ENCODE results near the gene ROBO4. TPM values are rescaled to one million over a fixed set of nuclear protein-coding genes. Genes with fewer than 3 reads are reported as not detected.

Gene ROBO4
- total and polyA plus RNA-seq, 5 donors: 11.7 to 17.4 (median 16.1) TPM

DNA sequence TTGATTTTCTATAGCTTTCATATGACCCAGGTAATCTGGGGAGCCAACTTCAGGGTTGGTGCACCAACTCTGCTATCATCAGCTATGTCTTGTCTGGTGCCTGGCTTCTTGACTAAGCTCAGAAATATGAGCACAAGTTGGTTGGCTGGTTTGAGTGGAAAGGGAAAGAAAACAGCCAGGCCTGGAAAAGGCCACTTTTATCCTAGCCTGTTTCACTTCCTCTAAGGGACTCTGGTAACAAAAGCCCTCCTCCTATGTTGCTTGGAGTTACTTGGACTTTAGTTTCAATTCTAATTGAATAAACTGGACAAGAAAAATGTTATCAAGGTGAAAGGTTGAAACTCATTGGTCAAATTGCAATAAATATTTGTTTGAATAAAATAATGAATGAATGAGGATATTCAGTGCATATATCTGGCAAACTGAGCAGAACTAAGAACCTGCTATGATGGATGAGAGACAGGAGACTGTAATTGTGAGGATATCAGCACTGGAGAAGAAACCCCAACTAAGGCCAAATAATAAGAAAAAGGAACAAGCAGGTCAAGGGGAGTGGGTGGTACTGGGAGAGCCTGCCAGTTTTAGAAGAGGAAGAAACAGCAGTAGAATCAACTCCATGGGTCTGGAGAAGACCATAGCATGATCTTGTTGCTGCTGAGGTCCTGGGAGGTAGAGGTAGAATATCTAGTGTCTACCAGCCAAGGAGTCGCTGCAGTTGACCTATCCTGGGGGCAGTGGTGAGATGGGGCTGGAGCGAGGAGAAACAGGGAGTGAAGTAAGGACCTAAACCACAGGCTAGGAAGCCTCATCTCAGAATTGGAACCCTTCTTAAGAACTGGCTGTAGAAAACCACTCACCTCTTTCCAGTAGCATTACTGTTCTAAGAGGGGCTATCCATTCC, 8.2 kb downstream of the ROBO4 start:
- whole genome bisulfite sequencing: 86% methylated on average over 2 of the region's 2 CpGs
- Histone ChIP-seq H3K27ac (ENCODE audit: low read length) (no peak overlapping the region), H3K4me3 (ENCODE audit: low read length) (no peak overlapping the region), H3K4me1 (ENCODE audit: control insufficient read depth, insufficient read depth, low read length) (peaks cover 8% of the 10 kb centered on the region), H3K9me3 (ENCODE audit: control insufficient read depth, low read length) (no peaks in the 10 kb centered on the region), H3K27me3 (ENCODE audit: control insufficient read depth, insufficient read depth) (no peaks in the 10 kb centered on the region)
- intact Hi-C loops (cut with DNase I): no loop called here
- DNase-seq (no peak), ATAC-seq (no peak)

DNA sequence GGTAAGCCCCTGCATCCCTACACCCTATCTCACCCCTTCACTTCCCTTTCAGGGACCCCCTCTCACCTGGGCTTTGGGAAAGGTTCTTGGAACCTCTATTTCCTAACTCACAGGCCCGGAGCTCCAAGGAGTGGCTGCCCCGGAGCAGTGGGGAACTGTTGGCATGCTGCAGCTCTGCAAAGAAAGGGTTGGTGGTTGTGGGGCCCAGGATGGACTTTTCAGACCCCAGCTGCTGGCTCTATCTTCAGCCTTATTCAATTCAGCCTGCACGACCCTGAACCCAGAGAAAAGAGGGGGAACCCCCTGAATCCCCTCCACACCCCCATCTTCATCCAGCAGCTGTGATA, 10.0 kb downstream of the ROBO4 start:
- no peak overlapping the region for H3K4me3 ChIP-seq (ENCODE audit: low read length)
- H3K27ac ChIP-seq (ENCODE audit: low read length): no peak overlapping the region
- WGBS: 67% methylated on average over 3 of the region's 3 CpGs
- intact Hi-C loops (cut with DNase I): no loop called here
- DNase-seq (no peak), ATAC-seq (no peak)
- no peaks in the 10 kb centered on the region for H3K9me3 ChIP-seq (ENCODE audit: control insufficient read depth, low read length)
- peaks cover 8% of the 10 kb centered on the region for H3K4me1 ChIP-seq (ENCODE audit: control insufficient read depth, insufficient read depth, low read length)
- H3K27me3 ChIP-seq (ENCODE audit: control insufficient read depth, insufficient read depth): no peaks in the 10 kb centered on the region

DNA sequence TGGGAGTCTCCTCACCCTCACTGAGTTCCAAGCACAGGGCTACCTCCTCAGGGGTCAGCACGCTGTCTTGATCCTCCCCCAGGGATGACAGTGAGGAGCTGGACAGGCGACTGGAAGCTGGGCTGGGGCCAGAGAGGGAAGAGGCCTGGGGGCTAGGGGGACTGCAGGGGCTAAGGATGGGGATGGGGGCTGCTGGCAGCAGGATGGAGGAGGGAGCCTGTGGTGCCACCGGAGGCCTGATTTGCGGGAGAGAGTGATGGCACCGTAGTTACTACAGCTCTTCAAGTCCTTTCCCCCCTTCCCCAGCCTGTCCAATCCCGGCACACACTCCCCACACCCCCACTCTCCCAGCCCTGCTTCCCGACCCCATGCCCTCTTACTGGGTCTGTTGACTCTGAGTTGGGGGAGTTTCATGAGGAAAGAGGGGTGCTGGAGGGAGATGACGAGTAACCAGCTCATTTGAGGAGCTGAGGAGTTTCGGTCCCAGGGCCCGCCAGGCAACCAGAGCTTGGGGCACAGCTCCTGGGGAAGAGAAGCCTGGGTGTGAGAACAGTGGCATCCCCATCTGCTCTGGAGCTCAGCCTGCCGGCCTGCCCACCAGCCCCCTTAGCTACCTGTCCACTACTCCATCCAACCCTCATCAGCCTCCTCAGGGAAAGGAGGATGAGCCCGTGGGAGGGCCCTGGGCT, 10.5 kb downstream of the ROBO4 start:
- peaks cover 8% of the 10 kb centered on the region for H3K4me1 ChIP-seq (ENCODE audit: control insufficient read depth, insufficient read depth, low read length)
- no peak overlapping the region for H3K27ac ChIP-seq (ENCODE audit: low read length)
- H3K4me3 ChIP-seq (ENCODE audit: low read length): no peak overlapping the region
- WGBS: 83% methylated on average over 12 of the region's 12 CpGs
- ATAC-seq: no peak
- intact Hi-C loops (cut with DNase I): no loop called here
- peak in 2 of 3 donors; percentile 26 to 57 for DNase-seq
- H3K9me3 ChIP-seq (ENCODE audit: control insufficient read depth, low read length): no peaks in the 10 kb centered on the region
- no peaks in the 10 kb centered on the region for H3K27me3 ChIP-seq (ENCODE audit: control insufficient read depth, insufficient read depth)

DNA sequence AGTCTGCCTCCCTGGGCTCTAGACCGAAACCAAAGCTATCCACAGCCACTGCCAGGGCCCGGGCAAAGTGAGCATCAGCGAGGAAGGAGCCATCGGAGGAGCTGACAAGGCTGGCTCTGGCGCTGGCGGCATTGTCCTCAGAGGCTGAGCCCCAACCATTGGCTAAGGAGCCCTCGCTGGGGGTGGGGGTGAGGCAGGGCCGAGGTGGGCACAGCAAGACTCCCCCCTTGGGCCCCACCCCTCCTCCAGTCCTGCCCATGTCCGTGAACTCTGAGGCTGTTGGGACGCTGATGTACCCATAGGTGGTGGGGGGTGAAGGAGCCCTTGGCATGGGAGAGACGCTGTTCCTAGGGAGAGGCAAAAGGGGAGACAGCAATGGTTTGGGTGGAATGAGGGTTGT, 11.2 kb downstream of the ROBO4 start:
- 87% methylated on average over 11 of the region's 11 CpGs for WGBS
- Histone ChIP-seq H3K27me3 (ENCODE audit: control insufficient read depth, insufficient read depth) (no peaks in the 10 kb centered on the region), H3K27ac (ENCODE audit: low read length) (no peak overlapping the region), H3K9me3 (ENCODE audit: control insufficient read depth, low read length) (no peaks in the 10 kb centered on the region), H3K4me3 (ENCODE audit: low read length) (no peak overlapping the region), H3K4me1 (ENCODE audit: control insufficient read depth, insufficient read depth, low read length) (peaks cover 6% of the 10 kb centered on the region)
- no peak for ATAC-seq
- DNase-seq: peak in 2 of 3 donors; percentile 33 to 55
- intact Hi-C loops (cut with DNase I): no loop called here

DNA sequence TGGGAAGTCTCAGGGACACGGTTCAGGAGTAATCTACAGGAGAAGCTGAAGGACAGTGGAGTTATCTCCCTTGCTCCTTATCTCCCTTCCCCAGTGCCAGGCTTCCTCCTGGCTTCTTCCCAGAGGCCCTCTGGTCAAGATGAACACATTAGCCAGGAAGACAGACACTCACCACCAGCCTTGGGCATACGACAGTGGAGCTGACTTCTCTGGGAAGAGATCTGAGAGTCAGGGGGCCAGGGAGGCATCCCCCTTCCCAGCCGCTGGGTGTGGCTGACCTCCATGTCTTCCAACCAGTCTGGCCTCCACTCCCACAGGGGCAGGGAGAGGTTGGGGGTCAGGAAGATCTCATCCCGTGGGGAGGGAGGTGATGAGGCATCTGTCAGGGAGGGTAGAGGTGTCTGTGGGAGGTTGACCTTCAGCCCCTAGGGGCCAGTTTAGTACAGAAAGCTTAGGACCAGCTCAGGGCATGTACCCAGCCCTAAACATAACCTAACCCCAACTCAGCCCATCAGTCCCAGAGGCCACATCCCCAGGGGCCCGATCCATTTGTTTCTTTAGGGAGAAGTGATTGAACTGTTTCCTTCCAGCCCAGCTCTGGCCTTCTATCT, 12.7 kb downstream of the ROBO4 start:
- DNase-seq: peak in 1 of 3 donors; percentile 35
- no peak for ATAC-seq
- Histone ChIP-seq H3K27ac (ENCODE audit: low read length) (peak overlapping the region; percentile 15), H3K4me3 (ENCODE audit: low read length) (no peak overlapping the region), H3K27me3 (ENCODE audit: control insufficient read depth, insufficient read depth) (no peaks in the 10 kb centered on the region), H3K4me1 (ENCODE audit: control insufficient read depth, insufficient read depth, low read length) (no peaks in the 10 kb centered on the region), H3K9me3 (ENCODE audit: control insufficient read depth, low read length) (no peaks in the 10 kb centered on the region)
- intact Hi-C loops (cut with DNase I): no loop called here
- WGBS: 54% methylated on average over 5 of the region's 5 CpGs

DNA sequence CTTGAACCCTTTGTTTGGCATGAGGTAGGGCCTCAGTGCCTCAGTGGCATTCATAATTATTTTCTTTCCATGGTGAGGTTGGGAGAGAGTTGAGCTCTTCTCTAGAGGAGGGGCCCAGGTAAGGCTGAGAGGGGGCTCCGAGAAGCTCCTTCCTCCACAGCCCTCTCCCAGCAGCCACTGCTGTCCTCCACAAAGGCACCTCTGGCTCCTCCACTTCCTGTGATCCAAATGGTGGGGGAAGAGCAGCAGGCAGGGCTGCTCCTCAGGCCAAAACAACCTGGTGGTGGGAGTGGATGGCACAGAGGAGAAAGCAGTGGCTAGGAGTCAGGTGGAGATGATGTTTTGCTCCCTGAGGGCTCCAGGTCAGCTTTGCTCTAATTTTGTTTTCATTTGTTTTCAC, 13.3 kb downstream of the ROBO4 start:
- DNase-seq: peak in 1 of 3 donors; percentile 22
- no peaks in the 10 kb centered on the region for H3K4me1 ChIP-seq (ENCODE audit: control insufficient read depth, insufficient read depth, low read length)

DNA sequence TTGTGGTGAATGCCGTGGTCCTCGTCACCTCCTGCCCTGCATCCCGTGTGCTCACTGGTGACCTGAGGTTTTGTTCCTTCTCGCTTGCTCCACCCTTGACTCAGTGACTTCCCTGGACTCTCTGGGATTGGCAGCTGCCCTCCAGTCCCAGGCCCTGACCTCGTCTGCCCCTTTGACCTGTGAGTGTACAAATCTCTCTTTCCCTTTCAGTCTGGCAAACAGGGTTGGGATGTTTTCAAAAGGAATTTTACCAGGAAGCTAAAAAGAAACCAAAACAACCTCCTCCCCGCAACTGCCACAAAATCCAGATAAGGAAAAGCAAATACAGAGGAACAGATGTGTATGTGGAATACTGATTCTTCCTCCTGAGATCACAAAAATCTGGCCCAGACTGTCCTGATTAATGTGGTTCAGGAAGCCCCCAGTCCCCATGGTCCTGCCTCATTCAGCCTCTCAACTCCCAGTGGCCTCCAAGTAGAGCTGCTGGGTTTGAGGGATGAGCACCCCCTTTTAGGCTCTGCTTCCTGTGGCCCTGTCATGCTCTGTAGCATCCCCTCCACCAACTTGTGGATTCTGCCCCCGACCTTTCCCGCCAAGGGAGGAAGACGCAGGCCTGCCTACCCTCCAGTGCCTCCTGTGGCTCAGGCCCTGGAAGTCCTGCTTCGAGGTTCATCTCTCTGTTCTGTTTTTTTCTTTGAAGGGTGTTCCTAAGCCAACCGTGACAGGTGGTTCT, 15.2 kb downstream of the ROBO4 start:
- Histone ChIP-seq H3K4me3 (ENCODE audit: low read length) (no peak overlapping the region), H3K9me3 (ENCODE audit: control insufficient read depth, low read length) (no peaks in the 10 kb centered on the region), H3K27ac (ENCODE audit: low read length) (peak overlapping the region; percentile 32), H3K4me1 (ENCODE audit: control insufficient read depth, insufficient read depth, low read length) (no peaks in the 10 kb centered on the region), H3K27me3 (ENCODE audit: control insufficient read depth, insufficient read depth) (no peaks in the 10 kb centered on the region)
- peak in 2 of 3 donors; percentile 74 to 80 for DNase-seq
- intact Hi-C loops (cut with DNase I): no loop called here
- 53% methylated on average over 11 of the region's 11 CpGs for WGBS
- peak; percentile 64 to 70 for ATAC-seq

More for the DNA sequence above, 13.3 kb downstream of the ROBO4 start:
- H3K9me3 ChIP-seq (ENCODE audit: control insufficient read depth, low read length): no peaks in the 10 kb centered on the region
- no peaks in the 10 kb centered on the region for H3K27me3 ChIP-seq (ENCODE audit: control insufficient read depth, insufficient read depth)
- no peak overlapping the region for H3K27ac ChIP-seq (ENCODE audit: low read length)
- H3K4me3 ChIP-seq (ENCODE audit: low read length): no peak overlapping the region
- ATAC-seq: no peak
- 81% methylated on average over 1 of the region's 1 CpG for WGBS
- intact Hi-C loops (cut with DNase I): no loop called here

DNA sequence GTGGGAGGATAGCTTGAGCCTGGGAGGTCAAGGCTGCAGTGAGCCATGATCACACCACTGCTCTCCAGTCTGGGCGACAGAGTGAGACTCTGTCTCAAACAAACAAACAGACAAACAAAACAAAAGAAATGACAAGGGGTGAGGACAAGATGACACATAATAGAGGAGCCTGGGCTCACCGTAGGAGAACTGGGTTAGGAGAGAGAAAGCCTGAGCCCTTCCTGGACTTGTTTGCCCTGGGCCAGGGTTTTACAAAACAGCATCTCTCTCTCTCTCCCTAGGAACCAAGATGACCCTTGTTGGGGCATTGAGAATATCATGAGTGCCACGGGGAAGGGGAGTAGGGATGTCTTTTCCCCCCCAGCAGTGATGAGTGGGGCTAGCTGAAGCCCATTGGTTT, 16.7 kb downstream of the ROBO4 start:
- 74% methylated on average over 3 of the region's 3 CpGs for WGBS
- no peak for ATAC-seq
- H3K4me1 ChIP-seq (ENCODE audit: control insufficient read depth, insufficient read depth, low read length): no peaks in the 10 kb centered on the region
- H3K4me3 ChIP-seq (ENCODE audit: low read length): no peak overlapping the region
- no peak overlapping the region for H3K27ac ChIP-seq (ENCODE audit: low read length)
- H3K27me3 ChIP-seq (ENCODE audit: control insufficient read depth, insufficient read depth): no peaks in the 10 kb centered on the region
- intact Hi-C loops (cut with DNase I): no loop called here
- no peak for DNase-seq
- no peaks in the 10 kb centered on the region for H3K9me3 ChIP-seq (ENCODE audit: control insufficient read depth, low read length)

DNA sequence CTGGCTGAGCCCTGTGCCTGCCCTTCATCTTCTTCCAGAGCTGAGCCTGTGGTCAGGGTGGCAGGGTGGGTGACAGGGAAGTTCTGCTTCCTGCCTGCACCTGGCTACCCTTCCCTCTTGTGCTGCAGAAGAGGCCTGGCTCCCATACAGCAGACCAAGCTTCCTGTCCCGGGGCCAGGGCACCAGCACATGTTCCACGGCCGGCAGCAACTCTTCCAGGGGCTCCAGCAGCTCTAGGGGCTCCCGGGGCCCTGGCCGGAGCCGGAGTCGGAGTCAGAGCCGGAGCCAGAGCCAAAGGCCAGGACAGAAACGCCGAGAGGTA, 17.4 kb downstream of the ROBO4 start:
- intact Hi-C loops (cut with DNase I): no loop called here
- Histone ChIP-seq H3K27me3 (ENCODE audit: control insufficient read depth, insufficient read depth) (no peaks in the 10 kb centered on the region), H3K9me3 (ENCODE audit: control insufficient read depth, low read length) (no peaks in the 10 kb centered on the region), H3K27ac (ENCODE audit: low read length) (no peak overlapping the region), H3K4me1 (ENCODE audit: control insufficient read depth, insufficient read depth, low read length) (no peaks in the 10 kb centered on the region), H3K4me3 (ENCODE audit: low read length) (no peak overlapping the region)
- 61% methylated on average over 10 of the region's 10 CpGs for WGBS
- DNase-seq (peak in 1 of 3 donors; percentile 47), ATAC-seq (no peak)

DNA sequence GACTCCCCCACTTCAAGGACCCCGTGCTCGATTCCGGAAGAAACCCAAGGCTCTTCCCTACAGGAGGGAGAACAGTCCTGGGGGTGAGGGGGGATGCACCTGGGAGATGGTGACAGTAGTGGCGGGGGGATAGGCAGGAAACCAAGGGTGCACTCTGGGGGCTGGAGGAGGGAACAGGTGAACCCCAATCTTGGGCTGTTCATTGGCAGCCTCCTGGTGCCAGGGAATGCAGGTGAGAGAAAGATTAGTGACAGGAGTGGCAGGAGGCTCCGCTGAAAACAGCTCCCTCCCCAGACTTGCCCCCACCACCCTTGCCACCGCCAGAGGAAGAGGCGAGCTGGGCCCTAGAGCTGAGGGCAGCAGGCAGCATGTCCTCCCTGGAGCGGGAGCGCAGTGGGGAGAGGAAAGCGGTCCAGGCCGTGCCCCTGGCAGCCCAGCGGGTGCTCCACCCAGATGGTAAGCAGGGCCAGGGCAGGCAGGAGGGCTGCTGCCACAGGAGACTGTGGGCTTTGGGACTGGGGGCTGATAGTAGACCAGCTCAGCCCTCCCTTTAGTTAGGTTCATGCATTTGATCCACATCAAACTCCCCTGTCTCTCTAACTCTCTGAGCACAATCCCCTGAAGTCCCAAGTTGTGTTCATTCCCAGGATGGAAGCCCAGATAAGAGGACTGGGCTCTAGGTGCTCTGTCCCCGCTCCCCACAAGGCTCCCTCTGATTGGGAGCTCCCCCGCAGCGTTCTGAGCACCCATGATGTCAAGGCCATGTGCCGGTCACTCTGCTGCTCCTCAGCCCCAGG, 18.0 kb downstream of the ROBO4 start:
- Histone ChIP-seq H3K27me3 (ENCODE audit: control insufficient read depth, insufficient read depth) (no peaks in the 10 kb centered on the region), H3K4me3 (ENCODE audit: low read length) (no peak overlapping the region), H3K4me1 (ENCODE audit: control insufficient read depth, insufficient read depth, low read length) (no peaks in the 10 kb centered on the region), H3K27ac (ENCODE audit: low read length) (no peak overlapping the region), H3K9me3 (ENCODE audit: control insufficient read depth, low read length) (no peaks in the 10 kb centered on the region)
- intact Hi-C loops (cut with DNase I): no loop called here
- ATAC-seq: no peak
- 81% methylated on average over 16 of the region's 16 CpGs for WGBS
- DNase-seq: peak in 1 of 3 donors; percentile 47

Measured in right cardiac atrium (tissue), 5 donors.